ENCODE results near the gene PARD3.

The PARD3 gene

GRCh38 chr10:34319197-34319846, 495.8 kb downstream of the PARD3 start:
- DNase-seq, result peak; percentile 79

GRCh38 chr10:34316154-34316553, 498.9 kb downstream of the PARD3 start:
- no peak for DNase-seq

GRCh38 chr10:34314457-34314856, 500.6 kb downstream of the PARD3 start:
- no peak for DNase-seq

GRCh38 chr10:34313888-34314287, 501.2 kb downstream of the PARD3 start:
- no peak for DNase-seq

GRCh38 chr10:34313353-34313752, 501.7 kb downstream of the PARD3 start:
- DNase-seq, result no peak

- no peak for DNase-seq
These were observed 503.4 kb downstream of the PARD3 start for GRCh38 chr10:34311679-34312078.

GRCh38 chr10:34310234-34310633, 504.9 kb downstream of the PARD3 start:
- DNase-seq, result no peak

- DNase-seq, result no peak
These were observed 509.9 kb downstream of the PARD3 start for GRCh38 chr10:34305189-34305588.

GRCh38 chr10:34303022-34303421, 512.1 kb downstream of the PARD3 start:
- DNase-seq, result no peak

- DNase-seq, result no peak
These were observed 515.9 kb downstream of the PARD3 start for GRCh38 chr10:34299105-34299611.

- DNase-seq, result no peak
These were observed 516.7 kb downstream of the PARD3 start for GRCh38 chr10:34298346-34298818.

- DNase-seq, result no peak
These were observed 517.4 kb downstream of the PARD3 start for GRCh38 chr10:34297541-34298345.

- DNase-seq, result no peak
These were observed 520.0 kb downstream of the PARD3 start for GRCh38 chr10:34295142-34295548.

- no peak for DNase-seq
These were observed 521.0 kb downstream of the PARD3 start for GRCh38 chr10:34294137-34294536.

- peak; percentile 1 for DNase-seq
These were observed 522.4 kb downstream of the PARD3 start for GRCh38 chr10:34292675-34293074.

- DNase-seq, result no peak
These were observed 522.9 kb downstream of the PARD3 start for GRCh38 chr10:34292194-34292565.

- no peak for DNase-seq
These were observed 523.5 kb downstream of the PARD3 start for GRCh38 chr10:34291466-34292193.

GRCh38 chr10:34290412-34291081, 524.5 kb downstream of the PARD3 start:
- no peak for DNase-seq

GRCh38 chr10:34288634-34289033, 526.5 kb downstream of the PARD3 start:
- no peak for DNase-seq

GRCh38 chr10:34286136-34286739, 528.9 kb downstream of the PARD3 start:
- no peak for DNase-seq

GRCh38 chr10:34281661-34282582, 533.2 kb downstream of the PARD3 start:
- DNase-seq, result no peak
